ENCODE measurements around the gene ABCA3. TPM values are rescaled to one million over a fixed set of nuclear protein-coding genes. Genes with fewer than 3 reads are reported as not detected.

Gene ABCA3
- polyA plus RNA-seq, 4 donors, result 1.1 to 4.7 (median 1.8) TPM

DNA sequence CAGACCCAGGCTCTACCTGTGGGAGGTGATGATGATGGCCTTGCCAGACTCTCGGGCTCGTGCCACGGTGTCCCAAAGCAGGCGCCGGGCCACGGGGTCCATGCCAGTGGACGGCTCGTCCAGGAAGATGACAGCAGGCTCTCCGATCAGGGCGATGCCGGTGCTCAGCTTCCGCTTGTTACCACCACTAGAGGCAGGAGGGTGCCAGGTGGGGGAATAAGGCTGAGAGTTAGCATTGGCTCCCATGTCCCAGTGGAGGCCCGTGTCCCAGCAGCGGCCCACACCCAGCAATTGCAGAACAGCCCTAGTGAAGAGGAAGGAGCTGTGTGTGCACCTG is 62.3 kb downstream of the ABCA3 start:
- Histone ChIP-seq H3K27ac (ENCODE audit: low read depth in 1 of 3, low read length in 2 of 3) (no peak overlapping the region), H3K4me3 (ENCODE audit: low read depth in 1 of 3, low read length in 3 of 3) (no peak overlapping the region), H3K4me1 (ENCODE audit: control insufficient read depth in 3 of 3, insufficient read depth in 2 of 3, low read depth in 1 of 3, low read length in 2 of 3) (no peaks in the 10 kb centered on the region), H3K36me3 (ENCODE audit: control insufficient read depth in 3 of 3, insufficient read depth in 2 of 3, low read depth in 1 of 3, low read length in 3 of 3) (peaks cover 0 to 4% (median 0%) of the 10 kb centered on the region in 3 donors), H3K27me3 (ENCODE audit: control insufficient read depth in 3 of 3, insufficient read depth in 3 of 3, low read length in 3 of 3) (peaks cover 0 to 34% (median 0%) of the 10 kb centered on the region in 3 donors), H3K9me3 (ENCODE audit: control insufficient read depth in 2 of 2, insufficient read depth in 1 of 2, low read depth in 1 of 2, low read length in 1 of 2) (no peaks in the 10 kb centered on the region)
- DNase-seq, result no peak
- WGBS, 3 donors, result 57 to 78% (median 70%) methylated on average over 14 of the region's 14 CpGs
- FAIRE-seq, result no peak

GRCh38 chr16:2277466-2278271 is 62.9 kb downstream of the ABCA3 start:
- Histone ChIP-seq H3K27me3 (ENCODE audit: control insufficient read depth in 3 of 3, insufficient read depth in 3 of 3, low read length in 3 of 3) (peaks cover 0 to 34% (median 0%) of the 10 kb centered on the region in 3 donors), H3K27ac (ENCODE audit: low read depth in 1 of 3, low read length in 2 of 3) (no peak overlapping the region), H3K4me3 (ENCODE audit: low read depth in 1 of 3, low read length in 3 of 3) (no peak overlapping the region), H3K9me3 (ENCODE audit: control insufficient read depth in 2 of 2, insufficient read depth in 1 of 2, low read depth in 1 of 2, low read length in 1 of 2) (no peaks in the 10 kb centered on the region), H3K4me1 (ENCODE audit: control insufficient read depth in 3 of 3, insufficient read depth in 2 of 3, low read depth in 1 of 3, low read length in 2 of 3) (no peaks in the 10 kb centered on the region), H3K36me3 (ENCODE audit: control insufficient read depth in 3 of 3, insufficient read depth in 2 of 3, low read depth in 1 of 3, low read length in 3 of 3) (peaks cover 0 to 5% (median 0%) of the 10 kb centered on the region in 3 donors)
- DNase-seq (no peak), FAIRE-seq (no peak)
- 60 to 79% (median 70%) methylated on average over 22 to 25 of the region's 25 CpGs for WGBS, 3 donors

- no peak for DNase-seq
- no peak for FAIRE-seq
- 63 to 73% (median 67%) methylated on average over 26 of the region's 26 CpGs for WGBS, 3 donors
- no peak overlapping the region for H3K27ac ChIP-seq (ENCODE audit: low read depth in 1 of 3, low read length in 2 of 3)
- H3K36me3 ChIP-seq (ENCODE audit: control insufficient read depth in 3 of 3, insufficient read depth in 2 of 3, low read depth in 1 of 3, low read length in 3 of 3), result peaks cover 0 to 13% (median 0%) of the 10 kb centered on the region in 3 donors
- no peaks in the 10 kb centered on the region for H3K9me3 ChIP-seq (ENCODE audit: control insufficient read depth in 2 of 2, insufficient read depth in 1 of 2, low read depth in 1 of 2, low read length in 1 of 2)
- peaks cover 0 to 34% (median 0%) of the 10 kb centered on the region in 3 donors for H3K27me3 ChIP-seq (ENCODE audit: control insufficient read depth in 3 of 3, insufficient read depth in 3 of 3, low read length in 3 of 3)
- no peaks in the 10 kb centered on the region for H3K4me1 ChIP-seq (ENCODE audit: control insufficient read depth in 3 of 3, insufficient read depth in 2 of 3, low read depth in 1 of 3, low read length in 2 of 3)
- H3K4me3 ChIP-seq (ENCODE audit: low read depth in 1 of 3, low read length in 3 of 3), result no peak overlapping the region
Observed at GRCh38 chr16:2276368-2277195, 63.9 kb downstream of the ABCA3 start.

GRCh38 chr16:2275476-2276367 is 64.8 kb downstream of the ABCA3 start:
- DNase-seq (no peak), FAIRE-seq (no peak)
- Histone ChIP-seq H3K27ac (ENCODE audit: low read depth in 1 of 3, low read length in 2 of 3) (no peak overlapping the region), H3K4me3 (ENCODE audit: low read depth in 1 of 3, low read length in 3 of 3) (no peak overlapping the region), H3K27me3 (ENCODE audit: control insufficient read depth in 3 of 3, insufficient read depth in 3 of 3, low read length in 3 of 3) (peaks cover 0 to 34% (median 0%) of the 10 kb centered on the region in 3 donors), H3K36me3 (ENCODE audit: control insufficient read depth in 3 of 3, insufficient read depth in 2 of 3, low read depth in 1 of 3, low read length in 3 of 3) (peaks cover 0 to 13% (median 0%) of the 10 kb centered on the region in 3 donors), H3K9me3 (ENCODE audit: control insufficient read depth in 2 of 2, insufficient read depth in 1 of 2, low read depth in 1 of 2, low read length in 1 of 2) (no peaks in the 10 kb centered on the region), H3K4me1 (ENCODE audit: control insufficient read depth in 3 of 3, insufficient read depth in 2 of 3, low read depth in 1 of 3, low read length in 2 of 3) (no peaks in the 10 kb centered on the region)
- 71 to 78% (median 73%) methylated on average over 30 of the region's 30 CpGs for WGBS, 3 donors

GRCh38 chr16:2273931-2274330 is 66.6 kb downstream of the ABCA3 start:
- 66 to 88% (median 79%) methylated on average over 9 to 10 of the region's 10 CpGs for WGBS, 3 donors
- Histone ChIP-seq H3K4me1 (ENCODE audit: control insufficient read depth in 3 of 3, insufficient read depth in 2 of 3, low read depth in 1 of 3, low read length in 2 of 3) (peaks cover 0 to 12% (median 5%) of the 10 kb centered on the region in 3 donors), H3K27ac (ENCODE audit: low read depth in 1 of 3, low read length in 2 of 3) (no peak overlapping the region), H3K9me3 (ENCODE audit: control insufficient read depth in 2 of 2, insufficient read depth in 1 of 2, low read depth in 1 of 2, low read length in 1 of 2) (no peaks in the 10 kb centered on the region), H3K4me3 (ENCODE audit: low read depth in 1 of 3, low read length in 3 of 3) (no peak overlapping the region), H3K27me3 (ENCODE audit: control insufficient read depth in 3 of 3, insufficient read depth in 3 of 3, low read length in 3 of 3) (peaks cover 0 to 30% (median 0%) of the 10 kb centered on the region in 3 donors), H3K36me3 (ENCODE audit: control insufficient read depth in 3 of 3, insufficient read depth in 2 of 3, low read depth in 1 of 3, low read length in 3 of 3) (peaks cover 0 to 17% (median 0%) of the 10 kb centered on the region in 3 donors)
- DNase-seq (no peak), FAIRE-seq (no peak)

DNA sequence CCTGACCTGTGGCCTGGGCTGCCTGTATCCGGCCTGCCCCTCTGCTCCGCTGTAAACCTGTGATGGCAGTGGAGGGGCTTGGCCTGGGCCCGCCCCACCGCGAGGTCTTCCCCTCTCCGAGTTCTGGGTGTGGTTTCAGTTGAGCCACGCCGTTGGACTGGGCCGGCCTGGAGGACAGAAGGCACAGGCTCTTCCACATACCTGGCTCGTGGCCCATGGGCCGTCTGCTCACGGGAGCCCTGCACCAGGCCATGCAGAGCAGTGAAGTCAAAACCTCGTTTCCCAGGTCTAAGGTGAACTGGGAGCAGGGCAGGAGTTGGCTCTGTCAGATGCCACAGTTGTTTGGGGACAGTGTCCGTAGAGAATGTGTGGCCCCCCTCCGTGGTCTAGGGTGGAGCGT is 67.0 kb downstream of the ABCA3 start:
- FAIRE-seq (no peak), DNase-seq (no peak)
- 68 to 82% (median 71%) methylated on average over 16 of the region's 16 CpGs for WGBS, 3 donors
- Histone ChIP-seq H3K9me3 (ENCODE audit: control insufficient read depth in 2 of 2, insufficient read depth in 1 of 2, low read depth in 1 of 2, low read length in 1 of 2) (no peaks in the 10 kb centered on the region), H3K4me1 (ENCODE audit: control insufficient read depth in 3 of 3, insufficient read depth in 2 of 3, low read depth in 1 of 3, low read length in 2 of 3) (peaks cover 0 to 12% (median 5%) of the 10 kb centered on the region in 3 donors), H3K27ac (ENCODE audit: low read depth in 1 of 3, low read length in 2 of 3) (no peak overlapping the region), H3K4me3 (ENCODE audit: low read depth in 1 of 3, low read length in 3 of 3) (no peak overlapping the region), H3K36me3 (ENCODE audit: control insufficient read depth in 3 of 3, insufficient read depth in 2 of 3, low read depth in 1 of 3, low read length in 3 of 3) (peaks cover 0 to 17% (median 0%) of the 10 kb centered on the region in 3 donors), H3K27me3 (ENCODE audit: control insufficient read depth in 3 of 3, insufficient read depth in 3 of 3, low read length in 3 of 3) (peaks cover 0 to 26% (median 0%) of the 10 kb centered on the region in 3 donors)

GRCh38 chr16:2271848-2272461 is 68.6 kb downstream of the ABCA3 start:
- no peak for FAIRE-seq
- 87 to 93% (median 88%) methylated on average over 12 to 14 of the region's 14 CpGs for WGBS, 3 donors
- no peak for DNase-seq

More at GRCh38 chr16:2271848-2272461, 68.6 kb downstream of the ABCA3 start:
- peaks cover 0 to 12% (median 5%) of the 10 kb centered on the region in 3 donors for H3K4me1 ChIP-seq (ENCODE audit: control insufficient read depth in 3 of 3, insufficient read depth in 2 of 3, low read depth in 1 of 3, low read length in 2 of 3)
- no peak overlapping the region for H3K27ac ChIP-seq (ENCODE audit: low read depth in 1 of 3, low read length in 2 of 3)
- H3K9me3 ChIP-seq (ENCODE audit: control insufficient read depth in 2 of 2, insufficient read depth in 1 of 2, low read depth in 1 of 2, low read length in 1 of 2), result no peaks in the 10 kb centered on the region
- H3K27me3 ChIP-seq (ENCODE audit: control insufficient read depth in 3 of 3, insufficient read depth in 3 of 3, low read length in 3 of 3), result peaks cover 0 to 16% (median 0%) of the 10 kb centered on the region in 3 donors
- H3K4me3 ChIP-seq (ENCODE audit: low read depth in 1 of 3, low read length in 3 of 3), result no peak overlapping the region
- peaks cover 0 to 17% (median 0%) of the 10 kb centered on the region in 3 donors for H3K36me3 ChIP-seq (ENCODE audit: control insufficient read depth in 3 of 3, insufficient read depth in 2 of 3, low read depth in 1 of 3, low read length in 3 of 3)

Measured in small intestine (tissue), 7 donors.